ENCODE measurements around the gene PRDM16.
"Not testable (repeated sequence)": the region's sequence is repeated elsewhere in the genome, so short reads cannot be mapped to it uniquely, and the experiment has no call there.

Gene PRDM16

GRCh38 chr1:3161176-3161840 lies 92.3 kb downstream of the PRDM16 start:
- DNase-seq: no peak

- DNase-seq: no peak
Observed at GRCh38 chr1:3162322-3162882, 93.4 kb downstream of the PRDM16 start.

- DNase-seq: no peak
Observed at GRCh38 chr1:3163356-3163755, 94.4 kb downstream of the PRDM16 start.

- no peak for DNase-seq
Observed at GRCh38 chr1:3164671-3165070, 95.7 kb downstream of the PRDM16 start.

- not testable (repeated sequence) for DNase-seq
Observed at GRCh38 chr1:3165189-3165588, 96.2 kb downstream of the PRDM16 start.

- DNase-seq: no peak
Observed at GRCh38 chr1:3166206-3166918, 97.4 kb downstream of the PRDM16 start.

GRCh38 chr1:3167255-3167654 lies 98.3 kb downstream of the PRDM16 start:
- DNase-seq: no peak

GRCh38 chr1:3168678-3169077 lies 99.7 kb downstream of the PRDM16 start:
- no peak for DNase-seq

GRCh38 chr1:3169665-3170356 lies 100.8 kb downstream of the PRDM16 start:
- DNase-seq: peak; percentile 53

GRCh38 chr1:3170561-3171453 lies 101.8 kb downstream of the PRDM16 start:
- DNase-seq: peak; percentile 83

GRCh38 chr1:3171761-3172160 lies 102.8 kb downstream of the PRDM16 start:
- no peak for DNase-seq

- DNase-seq: no peak
Observed at GRCh38 chr1:3172431-3173380, 103.7 kb downstream of the PRDM16 start.

- no peak for DNase-seq
Observed at GRCh38 chr1:3173381-3173980, 104.5 kb downstream of the PRDM16 start.

- DNase-seq: no peak
Observed at GRCh38 chr1:3174487-3175247, 105.7 kb downstream of the PRDM16 start.

- DNase-seq: no peak
Observed at GRCh38 chr1:3175486-3175885, 106.5 kb downstream of the PRDM16 start.

GRCh38 chr1:3176028-3176427 lies 107.0 kb downstream of the PRDM16 start:
- DNase-seq: no peak

- no peak for DNase-seq
Observed at GRCh38 chr1:3176820-3177219, 107.8 kb downstream of the PRDM16 start.

- no peak for DNase-seq
Observed at GRCh38 chr1:3178279-3178678, 109.3 kb downstream of the PRDM16 start.

- DNase-seq: no peak
Observed at GRCh38 chr1:3179471-3179870, 110.5 kb downstream of the PRDM16 start.

- no peak for DNase-seq
Observed at GRCh38 chr1:3180915-3181314, 111.9 kb downstream of the PRDM16 start.
